Thyroid gland (tissue), 4 donors: ENCODE measurements around the gene ALKBH5. TPM values are rescaled to one million over a fixed set of nuclear protein-coding genes. Genes with fewer than 3 reads are reported as not detected.

Experiments used
- DNase-seq, 2 donors: peaks; one replicate each; pipeline ENCODE4 v3.0.0-alpha.2; 2019
- H3K27ac ChIP-seq, 3 donors: fragments of 200-600 bp; sonication (generic); 1 replicate in 2 of 3; 2 replicates in 1 of 3; pipeline ENCODE4 v1.5.1; 2016 to 2019; ENCODE audit warnings: mild to moderate bottlenecking in 1 of 3, moderate library complexity in 1 of 3
- H3K27me3 ChIP-seq: fragments of 200-600 bp; sonication (generic); one replicate; pipeline ENCODE4 v1.5.1; 2019
- H3K36me3 ChIP-seq, 2 donors: fragments of 200-600 bp; sonication (generic); one replicate each; pipeline ENCODE4 v1.5.1; 2016 to 2019
- H3K4me1 ChIP-seq, 2 donors: fragments of 200-600 bp; sonication (generic); one replicate each; pipeline ENCODE4 v1.5.1; 2017 to 2019
- H3K4me3 ChIP-seq, 3 donors: fragments of 200-600 bp; sonication (generic); replicated peaks in 1 of 3; 1 replicate in 2 of 3; 2 replicates in 1 of 3; pipeline ENCODE4 v1.5.1; 2016; ENCODE audit warnings: mild to moderate bottlenecking in 1 of 3
- H3K9me3 ChIP-seq: fragments of 200-600 bp; sonication (generic); one replicate; pipeline ENCODE4 v1.5.1; 2017
- POLR2A ChIP-seq, 2 donors: fragments of 450-650 bp; IDR thresholded peaks; one replicate each; pipeline ENCODE4 v1.6.1; 2017; ENCODE audit warnings: antibody characterized with exemption in 2 of 2, mild to moderate bottlenecking in 2 of 2, moderate library complexity in 1 of 2
- WGBS, 2 donors: methylation state at CpG; one replicate each; pipeline ENCODE4 v1.1.5; 2017; 5-methylcytosine and 5-hydroxymethylcytosine counted together
- intact Hi-C: fragments of 100-400 bp; cut with DNase I; formaldehyde crosslinking; loops from one replicate; pipeline ENCODE4 v1.15.1; 2023
- total RNA-seq, 4 donors: library from RNA; depleted of rRNA; stranded (reverse); fragments of >200 nt; gene quantifications; one replicate each; pipeline ENCODE4 v1.2.3, GENCODE V29; 2016
- TF ChIP-seq, protein P1 (sequence below), 6 experiments: fragments of 200-600 bp in 3 of 6; fragments of 450-650 bp in 3 of 6; sonication (generic) in 3 of 6; IDR thresholded peaks; one replicate each; pipeline ENCODE4 v1.5.1; 2016 to 2019; ENCODE audit warnings: antibody characterized with exemption in 6 of 6, mild to moderate bottlenecking in 2 of 6, inconsistent platforms in 1 of 6, moderate library complexity in 1 of 6

The ALKBH5 gene
- total RNA-seq, 4 donors from 2014 or later = 123 to 169 (median 159) TPM

- no peaks in the 10 kb centered on the region for H3K27me3 ChIP-seq
- no peak overlapping the region for H3K4me3 ChIP-seq
- no peak overlapping the region for H3K27ac ChIP-seq
- intact Hi-C loops = no loop called here
- no peaks in the 10 kb centered on the region for H3K9me3 ChIP-seq
- no peaks in the 10 kb centered on the region for H3K4me1 ChIP-seq
- peak; percentile 51 to 63 for DNase-seq
- no peak for TF ChIP-seq POLR2A (IDR thresholded peaks at IDR 0.05)
- TF ChIP-seq, protein P1, sequence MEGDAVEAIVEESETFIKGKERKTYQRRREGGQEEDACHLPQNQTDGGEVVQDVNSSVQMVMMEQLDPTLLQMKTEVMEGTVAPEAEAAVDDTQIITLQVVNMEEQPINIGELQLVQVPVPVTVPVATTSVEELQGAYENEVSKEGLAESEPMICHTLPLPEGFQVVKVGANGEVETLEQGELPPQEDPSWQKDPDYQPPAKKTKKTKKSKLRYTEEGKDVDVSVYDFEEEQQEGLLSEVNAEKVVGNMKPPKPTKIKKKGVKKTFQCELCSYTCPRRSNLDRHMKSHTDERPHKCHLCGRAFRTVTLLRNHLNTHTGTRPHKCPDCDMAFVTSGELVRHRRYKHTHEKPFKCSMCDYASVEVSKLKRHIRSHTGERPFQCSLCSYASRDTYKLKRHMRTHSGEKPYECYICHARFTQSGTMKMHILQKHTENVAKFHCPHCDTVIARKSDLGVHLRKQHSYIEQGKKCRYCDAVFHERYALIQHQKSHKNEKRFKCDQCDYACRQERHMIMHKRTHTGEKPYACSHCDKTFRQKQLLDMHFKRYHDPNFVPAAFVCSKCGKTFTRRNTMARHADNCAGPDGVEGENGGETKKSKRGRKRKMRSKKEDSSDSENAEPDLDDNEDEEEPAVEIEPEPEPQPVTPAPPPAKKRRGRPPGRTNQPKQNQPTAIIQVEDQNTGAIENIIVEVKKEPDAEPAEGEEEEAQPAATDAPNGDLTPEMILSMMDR (IDR thresholded peaks at IDR 0.05) = peak in 4 of 6 experiments; percentile 37 to 64 (median 62)
- H3K36me3 ChIP-seq = peaks cover 76 to 78% of the 10 kb centered on the region in 2 donors
- 53 to 61% methylated on average over 8 to 9 of the region's 9 CpGs for WGBS, 2 donors
Observed at GRCh38 chr17:18248300-18248731, 64.7 kb downstream of the ALKBH5 start.

GRCh38 chr17:18248811-18249210 is 65.2 kb downstream of the ALKBH5 start:
- TF ChIP-seq POLR2A (IDR thresholded peaks at IDR 0.05) = no peak
- TF ChIP-seq, protein P1 (IDR thresholded peaks at IDR 0.05) = no peak
- Histone ChIP-seq H3K4me3 (no peak overlapping the region), H3K36me3 (peaks cover 79 to 80% of the 10 kb centered on the region in 2 donors), H3K27ac (no peak overlapping the region), H3K9me3 (no peaks in the 10 kb centered on the region), H3K4me1 (no peaks in the 10 kb centered on the region), H3K27me3 (no peaks in the 10 kb centered on the region)
- WGBS, 2 donors = 86 to 95% methylated on average over 7 of the region's 7 CpGs
- no peak for DNase-seq
- intact Hi-C loops = no loop called here

DNA sequence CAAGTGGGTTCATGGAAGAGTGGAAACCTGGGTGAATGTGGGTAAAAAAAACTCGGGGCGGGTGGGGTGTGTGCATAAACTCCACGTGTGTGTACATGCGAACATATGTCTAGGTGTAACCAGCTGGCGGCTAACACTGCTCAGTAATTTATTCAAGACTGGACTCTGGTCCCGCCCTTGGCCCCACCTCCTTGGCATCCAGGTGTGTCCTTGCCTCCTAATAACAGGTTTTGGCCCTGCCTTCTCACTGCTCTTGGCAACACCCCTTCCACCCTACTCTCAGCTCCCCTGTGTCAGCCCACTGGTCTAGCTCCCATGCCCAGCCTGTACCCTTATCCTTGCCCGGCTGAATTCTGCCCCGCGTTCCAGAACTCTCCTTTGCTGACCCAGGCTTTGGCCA is 66.6 kb downstream of the ALKBH5 start:
- H3K36me3 ChIP-seq = peaks cover 83 to 88% of the 10 kb centered on the region in 2 donors
- TF ChIP-seq, protein P1 (IDR thresholded peaks at IDR 0.05) = no peak
- no peak for TF ChIP-seq POLR2A (IDR thresholded peaks at IDR 0.05)
- intact Hi-C loops = no loop called here
- no peaks in the 10 kb centered on the region for H3K27me3 ChIP-seq
- DNase-seq = peak; percentile 33 to 44
- no peaks in the 10 kb centered on the region for H3K4me1 ChIP-seq
- WGBS, 2 donors = 88 to 89% methylated on average over 9 of the region's 9 CpGs
- H3K4me3 ChIP-seq = no peak overlapping the region
- H3K9me3 ChIP-seq = no peaks in the 10 kb centered on the region
- no peak overlapping the region for H3K27ac ChIP-seq

DNA sequence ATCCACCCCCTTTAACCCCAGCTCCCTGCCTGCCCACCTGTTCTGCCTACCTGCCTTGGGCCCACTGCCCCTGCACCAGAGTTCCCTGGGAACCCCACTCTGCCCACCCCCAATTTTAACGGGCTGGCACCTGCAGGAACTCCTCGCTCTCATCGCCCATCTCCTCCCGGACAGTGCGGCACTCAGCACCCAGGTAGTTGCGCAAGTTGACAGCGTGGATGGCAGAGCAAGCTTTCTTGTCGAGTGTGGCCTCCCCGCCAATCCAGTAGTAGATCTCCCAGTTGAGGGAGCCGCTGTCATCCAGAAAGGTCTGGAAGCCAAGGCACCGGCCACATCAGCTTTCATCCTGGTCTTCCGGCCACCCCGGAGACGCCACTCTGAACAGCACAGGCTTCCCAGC is 67.1 kb downstream of the ALKBH5 start:
- Histone ChIP-seq H3K9me3 (no peaks in the 10 kb centered on the region), H3K27me3 (no peaks in the 10 kb centered on the region), H3K36me3 (peaks cover 78 to 88% of the 10 kb centered on the region in 2 donors), H3K27ac (no peak overlapping the region), H3K4me3 (no peak overlapping the region), H3K4me1 (no peaks in the 10 kb centered on the region)
- WGBS, 2 donors = 95 to 98% methylated on average over 13 to 14 of the region's 14 CpGs
- no peak for TF ChIP-seq POLR2A (IDR thresholded peaks at IDR 0.05)
- TF ChIP-seq, protein P1 (IDR thresholded peaks at IDR 0.05) = no peak
- no peak for DNase-seq
- intact Hi-C loops = no loop called here

GRCh38 chr17:18251204-18251603 is 67.6 kb downstream of the ALKBH5 start:
- H3K9me3 ChIP-seq = no peaks in the 10 kb centered on the region
- no peak for DNase-seq
- intact Hi-C loops = no loop called here
- H3K36me3 ChIP-seq = peaks cover 76 to 88% of the 10 kb centered on the region in 2 donors
- no peak overlapping the region for H3K27ac ChIP-seq
- H3K4me1 ChIP-seq = no peaks in the 10 kb centered on the region
- WGBS, 2 donors = 92 to 100% methylated on average over 1 to 13 of the region's 15 CpGs
- H3K27me3 ChIP-seq = no peaks in the 10 kb centered on the region
- TF ChIP-seq, protein P1 (IDR thresholded peaks at IDR 0.05) = no peak
- no peak for TF ChIP-seq POLR2A (IDR thresholded peaks at IDR 0.05)
- H3K4me3 ChIP-seq = no peak overlapping the region
